ENCODE data around the gene KPNB1.
"Not testable (repeated sequence)": the region's sequence is repeated elsewhere in the genome, so short reads cannot be mapped to it uniquely, and the experiment has no call there.

Gene KPNB1

DNA sequence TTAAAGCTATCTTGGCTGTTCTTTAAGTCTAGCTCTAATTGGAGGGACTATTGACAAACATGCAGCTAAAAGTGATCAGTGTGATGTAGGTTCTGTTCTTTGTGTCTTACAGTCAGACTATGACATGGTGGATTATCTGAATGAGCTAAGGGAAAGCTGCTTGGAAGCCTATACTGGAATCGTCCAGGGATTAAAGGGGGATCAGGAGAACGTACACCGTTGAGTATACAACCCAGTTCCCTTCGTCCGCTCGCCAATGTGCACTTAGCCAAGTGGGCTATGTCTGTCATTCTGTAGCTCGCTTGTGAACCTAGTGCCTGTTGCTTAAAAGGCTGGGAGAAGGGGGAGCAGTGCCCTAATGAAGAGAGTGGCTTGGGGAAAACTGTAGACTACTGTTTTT is 28.5 kb downstream of the KPNB1 start:
- ATAC-seq (ENCODE audit: insufficient read depth, low read depth) (no peak), DNase-seq (no peak)
- Histone ChIP-seq H3K4me3 (ENCODE audit: low read depth in 1 of 2, low read length in 2 of 2) (no peak overlapping the region), H3K4me1 (ENCODE audit: insufficient read depth, low read length) (no peaks in the 10 kb centered on the region), H4K20me1 (ENCODE audit: insufficient read depth, low read length) (peaks cover 53% of the 10 kb centered on the region), H3K36me3 (ENCODE audit: insufficient read depth, low read length) (peaks cover 98% of the 10 kb centered on the region), H3K27ac (ENCODE audit: low read length) (no peak overlapping the region), H3K79me2 (ENCODE audit: insufficient read depth, low read length) (peaks cover 17% of the 10 kb centered on the region), H3K9me3 (ENCODE audit: insufficient read depth, low read length, severe bottlenecking) (no peaks in the 10 kb centered on the region), H3K27me3 (ENCODE audit: insufficient read depth, low read length, poor library complexity) (no peaks in the 10 kb centered on the region), H3K9ac (ENCODE audit: low read depth, low read length) (no peak overlapping the region), H3K4me2 (ENCODE audit: insufficient read depth, low read length) (no peak overlapping the region), H2AFZ (ENCODE audit: low read depth, low read length) (no peak overlapping the region)
- no peak for TF ChIP-seq EZH2 (IDR thresholded peaks at IDR 0.05; ENCODE audit: borderline replicate concordance, low read depth, low read length, severe bottlenecking)
- TF ChIP-seq, protein P1, sequence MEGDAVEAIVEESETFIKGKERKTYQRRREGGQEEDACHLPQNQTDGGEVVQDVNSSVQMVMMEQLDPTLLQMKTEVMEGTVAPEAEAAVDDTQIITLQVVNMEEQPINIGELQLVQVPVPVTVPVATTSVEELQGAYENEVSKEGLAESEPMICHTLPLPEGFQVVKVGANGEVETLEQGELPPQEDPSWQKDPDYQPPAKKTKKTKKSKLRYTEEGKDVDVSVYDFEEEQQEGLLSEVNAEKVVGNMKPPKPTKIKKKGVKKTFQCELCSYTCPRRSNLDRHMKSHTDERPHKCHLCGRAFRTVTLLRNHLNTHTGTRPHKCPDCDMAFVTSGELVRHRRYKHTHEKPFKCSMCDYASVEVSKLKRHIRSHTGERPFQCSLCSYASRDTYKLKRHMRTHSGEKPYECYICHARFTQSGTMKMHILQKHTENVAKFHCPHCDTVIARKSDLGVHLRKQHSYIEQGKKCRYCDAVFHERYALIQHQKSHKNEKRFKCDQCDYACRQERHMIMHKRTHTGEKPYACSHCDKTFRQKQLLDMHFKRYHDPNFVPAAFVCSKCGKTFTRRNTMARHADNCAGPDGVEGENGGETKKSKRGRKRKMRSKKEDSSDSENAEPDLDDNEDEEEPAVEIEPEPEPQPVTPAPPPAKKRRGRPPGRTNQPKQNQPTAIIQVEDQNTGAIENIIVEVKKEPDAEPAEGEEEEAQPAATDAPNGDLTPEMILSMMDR (IDR thresholded peaks at IDR 0.05; ENCODE audit: borderline replicate concordance, extremely low read depth, low read length, poor library complexity, severe bottlenecking) = no peak

DNA sequence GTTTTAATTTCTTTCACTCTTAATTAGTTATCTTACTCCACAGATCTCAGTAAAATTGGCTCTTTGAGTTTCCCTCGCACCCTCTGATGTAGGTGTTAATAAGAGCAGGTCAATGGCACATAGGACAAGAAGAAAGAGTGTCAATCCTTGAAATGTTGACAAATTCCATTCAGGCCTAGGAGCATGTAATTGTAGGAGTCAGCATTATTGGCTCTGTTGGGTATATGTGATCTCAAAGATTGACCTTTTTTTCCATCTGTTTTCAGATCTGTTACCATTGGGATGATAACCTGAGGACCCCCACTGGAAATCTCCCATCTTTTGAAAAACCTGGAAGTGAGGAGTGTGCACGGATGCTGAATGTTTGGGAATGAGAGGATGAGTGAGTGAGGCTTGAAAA is 32.4 kb downstream of the KPNB1 start:
- ATAC-seq (ENCODE audit: insufficient read depth, low read depth) (no peak), DNase-seq (no peak)
- Histone ChIP-seq H4K20me1 (ENCODE audit: insufficient read depth, low read length) (peaks cover 40% of the 10 kb centered on the region; the same call in 1 of the 2 replicates), H3K4me1 (ENCODE audit: insufficient read depth, low read length) (no peaks in the 10 kb centered on the region), H3K79me2 (ENCODE audit: insufficient read depth, low read length) (no peaks in the 10 kb centered on the region), H3K27ac (ENCODE audit: low read length) (no peak overlapping the region), H3K9ac (ENCODE audit: low read depth, low read length) (no peak overlapping the region), H2AFZ (ENCODE audit: low read depth, low read length) (no peak overlapping the region), H3K4me2 (ENCODE audit: insufficient read depth, low read length) (no peak overlapping the region), H3K4me3 (ENCODE audit: low read depth in 1 of 2, low read length in 2 of 2) (no peak overlapping the region), H3K27me3 (ENCODE audit: insufficient read depth, low read length, poor library complexity) (no peaks in the 10 kb centered on the region), H3K36me3 (ENCODE audit: insufficient read depth, low read length) (peaks cover 87% of the 10 kb centered on the region), H3K9me3 (ENCODE audit: insufficient read depth, low read length, severe bottlenecking) (no peaks in the 10 kb centered on the region)
- TF ChIP-seq, protein P1 (IDR thresholded peaks at IDR 0.05; ENCODE audit: borderline replicate concordance, extremely low read depth, low read length, poor library complexity, severe bottlenecking) = no peak
- TF ChIP-seq EZH2 (IDR thresholded peaks at IDR 0.05; ENCODE audit: borderline replicate concordance, low read depth, low read length, severe bottlenecking) = no peak

DNA sequence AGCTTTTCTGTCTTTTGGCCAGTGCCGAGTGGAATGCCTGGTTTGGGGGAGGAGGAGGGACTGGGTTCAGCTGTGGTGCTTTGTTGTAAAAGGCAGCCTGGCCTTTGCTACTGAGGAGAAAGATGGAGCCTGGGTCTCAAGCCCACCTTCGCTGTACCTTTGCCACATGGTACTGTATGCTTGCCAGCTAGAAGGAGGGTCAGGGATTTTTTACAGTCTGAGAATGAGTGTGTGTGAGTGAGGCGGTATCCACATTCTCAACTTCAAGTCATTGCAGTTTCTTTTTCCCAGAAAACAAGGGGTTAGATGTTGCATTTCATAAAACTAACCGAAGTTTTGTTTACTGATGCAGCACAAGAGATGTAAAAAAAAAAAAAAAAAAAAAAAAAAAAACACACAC is 33.0 kb downstream of the KPNB1 start:
- not testable (repeated sequence) for H2AFZ ChIP-seq (ENCODE audit: low read depth, low read length); H3K4me3 ChIP-seq (ENCODE audit: low read depth in 1 of 2, low read length in 2 of 2); H3K4me2 ChIP-seq (ENCODE audit: insufficient read depth, low read length); H3K27ac ChIP-seq (ENCODE audit: low read length); H3K27me3 ChIP-seq (ENCODE audit: insufficient read depth, low read length, poor library complexity); H3K4me1 ChIP-seq (ENCODE audit: insufficient read depth, low read length); DNase-seq; H3K79me2 ChIP-seq (ENCODE audit: insufficient read depth, low read length); H3K9me3 ChIP-seq (ENCODE audit: insufficient read depth, low read length, severe bottlenecking); H3K9ac ChIP-seq (ENCODE audit: low read depth, low read length); ATAC-seq (ENCODE audit: insufficient read depth, low read depth)
- Histone ChIP-seq H4K20me1 (ENCODE audit: insufficient read depth, low read length) (peaks cover 41% of the 10 kb centered on the region; the same call in 1 of the 2 replicates), H3K36me3 (ENCODE audit: insufficient read depth, low read length) (peaks cover 81% of the 10 kb centered on the region)

DNA sequence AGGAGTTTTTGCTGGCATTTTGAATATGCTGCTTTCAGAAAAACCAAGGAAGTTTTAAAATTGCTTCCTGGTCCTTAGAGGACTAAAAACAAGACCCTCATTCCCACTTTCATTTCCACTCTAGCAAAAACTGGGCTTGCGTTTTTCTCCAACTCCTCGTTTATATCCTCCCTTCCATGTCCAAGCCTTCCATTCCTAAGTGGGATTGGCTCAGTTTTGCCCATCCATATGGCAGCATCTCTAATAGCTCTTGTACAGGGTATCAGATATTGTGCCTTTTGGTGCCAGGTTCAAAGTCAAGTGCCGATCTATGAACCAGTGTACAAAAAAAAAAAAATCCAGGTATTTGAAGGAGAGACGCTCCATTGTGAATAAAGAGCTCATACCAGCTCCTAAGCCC is 34.3 kb downstream of the KPNB1 start:
- H3K79me2 ChIP-seq (ENCODE audit: insufficient read depth, low read length) = no peaks in the 10 kb centered on the region
- no peak overlapping the region for H3K4me3 ChIP-seq (ENCODE audit: low read depth in 1 of 2, low read length in 2 of 2)
- no peaks in the 10 kb centered on the region for H3K9me3 ChIP-seq (ENCODE audit: insufficient read depth, low read length, severe bottlenecking)
- H3K4me1 ChIP-seq (ENCODE audit: insufficient read depth, low read length) = no peaks in the 10 kb centered on the region
- no peak overlapping the region for H3K9ac ChIP-seq (ENCODE audit: low read depth, low read length)
- no peak overlapping the region for H3K27ac ChIP-seq (ENCODE audit: low read length)
- no peak overlapping the region for H3K4me2 ChIP-seq (ENCODE audit: insufficient read depth, low read length)
- TF ChIP-seq, protein P1 (IDR thresholded peaks at IDR 0.05; ENCODE audit: borderline replicate concordance, extremely low read depth, low read length, poor library complexity, severe bottlenecking) = no peak
- TF ChIP-seq EZH2 (IDR thresholded peaks at IDR 0.05; ENCODE audit: borderline replicate concordance, low read depth, low read length, severe bottlenecking) = no peak
- DNase-seq = no peak
- H3K36me3 ChIP-seq (ENCODE audit: insufficient read depth, low read length) = peaks cover 68% of the 10 kb centered on the region
- H4K20me1 ChIP-seq (ENCODE audit: insufficient read depth, low read length) = peaks cover 34% of the 10 kb centered on the region; the same call in 1 of the 2 replicates
- H2AFZ ChIP-seq (ENCODE audit: low read depth, low read length) = no peak overlapping the region
- peak; percentile 12; the same call in 1 of the 3 replicates for ATAC-seq (ENCODE audit: insufficient read depth, low read depth)
- H3K27me3 ChIP-seq (ENCODE audit: insufficient read depth, low read length, poor library complexity) = no peaks in the 10 kb centered on the region
